K562 (cell line): ENCODE results near the gene CCDC33. TPM values are rescaled to one million over a fixed set of nuclear protein-coding genes. Genes with fewer than 3 reads are reported as not detected.
A peak's percentile ranks its signal among the peaks of the same experiment; 100 is the strongest.

ENCODE experiments used
- ATAC-seq: fragments of 200-7000 bp; cut with Tn5 transposase; 3 replicates; pipeline ENCODE4 v1.9.1; 2020; ENCODE audit warnings: moderate library complexity
- BruUV-seq: library from RNA; stranded (reverse); fragments of 400-500 nt; replicated peaks from 2 replicates; lab custom pipeline; 2021; lab: Mats Ljungman, UMichigan
- CTCF ChIA-PET: fragments of 300-600 bp; formaldehyde crosslinking; extraction: SDS; loops from one replicate; lab custom pipeline; 2021; ENCODE audit warnings: low intra/inter-chr PET ratio; lab: Yijun Ruan, JAX
- POLR2A ChIA-PET: fragments of 300-600, 350-650 bp; sonication (Branson Sonifier 250); formaldehyde crosslinking; extraction: SDS; loops from one replicate; lab custom pipeline; 2021; ENCODE audit warnings: antibody characterized with exemption, inconsistent platforms; lab: Yijun Ruan, JAX
- DNase-seq, 4 experiments: peaks; one replicate each; pipeline versions ENCODE4 v3.0.0 to v3.0.0-alpha.2; 2011 to 2018; ENCODE audit warnings: low spot score in 3 of 4, mixed read lengths in 3 of 4; ENCODE audit errors: extremely low read depth in 1 of 4
- FAIRE-seq: peaks from 2 replicates; lab custom pipeline; 2011; peaks lifted over from hg19 to GRCh38; lab: Jason Lieb, UNC
- H2AFZ ChIP-seq: 2 replicates; pipeline ENCODE4 v1.6.0; 2011; ENCODE audit warnings: low read depth, low read length, control low read depth, inconsistent platforms
- H3K27ac ChIP-seq: fragments of 200-600 bp; 3 replicates; pipeline ENCODE4 v1.8.0; 2011; ENCODE audit warnings: low read depth, mild to moderate bottlenecking, control low read depth, inconsistent platforms, low read length, moderate library complexity, mixed read lengths; ENCODE audit errors: extremely low read depth
- H3K27me3 ChIP-seq, 2 experiments: fragments of 300-600 bp in 1 of 2; 2 replicates in 1 of 2; 3 replicates in 1 of 2; pipeline versions ENCODE4 v1.6.0 to v1.8.0; 2011; ENCODE audit warnings: inconsistent platforms in 2 of 2, low read length in 2 of 2, mild to moderate bottlenecking in 1 of 2, mixed read lengths in 1 of 2, moderate library complexity in 1 of 2; ENCODE audit not compliant: control insufficient read depth in 2 of 2, insufficient read depth in 2 of 2
- H3K36me3 ChIP-seq: fragments of 300-600 bp; 3 replicates; pipeline ENCODE4 v1.8.0; 2011; ENCODE audit warnings: mild to moderate bottlenecking, low read length, inconsistent platforms; ENCODE audit not compliant: control insufficient read depth, insufficient read depth
- H3K4me1 ChIP-seq, 2 experiments: fragments of 200-600 bp in 1 of 2; replicated peaks in 1 of 2; 2 replicates in 1 of 2; 3 replicates in 1 of 2; pipeline versions ENCODE4 v1.5.1 to v1.8.0; 2011; ENCODE audit warnings: inconsistent platforms in 2 of 2, low read length in 2 of 2, mild to moderate bottlenecking in 1 of 2, mixed read lengths in 1 of 2, moderate library complexity in 1 of 2; ENCODE audit not compliant: control insufficient read depth in 2 of 2, insufficient read depth in 2 of 2
- H3K4me2 ChIP-seq: 2 replicates; pipeline ENCODE4 v1.6.1; 2011; ENCODE audit warnings: low read length, control low read depth, inconsistent platforms, mixed read lengths; ENCODE audit not compliant: insufficient read depth
- H3K4me3 ChIP-seq: fragments of 200-600 bp; sonication (generic), shearing (Covaris generic); 2 replicates; pipeline ENCODE4 v1.5.1; 2016; ENCODE audit warnings: control low read depth, inconsistent platforms
- H3K79me2 ChIP-seq: fragments of 200-600 bp; 3 replicates; pipeline ENCODE4 v1.8.0; 2011; ENCODE audit warnings: low read length, inconsistent platforms; ENCODE audit not compliant: control insufficient read depth, insufficient read depth
- H3K9ac ChIP-seq, 2 experiments: 2 replicates each; pipeline versions ENCODE4 v1.6.0 to v1.6.1; 2011; ENCODE audit warnings: low read depth in 2 of 2, low read length in 2 of 2, control low read depth in 1 of 2, inconsistent platforms in 1 of 2, mild to moderate bottlenecking in 1 of 2, mixed read lengths in 1 of 2; ENCODE audit not compliant: insufficient read depth in 1 of 2
- H3K9me1 ChIP-seq: one replicate; pipeline ENCODE4 v1.6.0; 2011; ENCODE audit warnings: inconsistent platforms, mild to moderate bottlenecking, low read length, moderate library complexity; ENCODE audit not compliant: control insufficient read depth, insufficient read depth
- H3K9me3 ChIP-seq: replicated peaks from 2 replicates; pipeline ENCODE4 v1.5.1; 2011; ENCODE audit warnings: low read depth, low read length, inconsistent platforms; ENCODE audit not compliant: control insufficient read depth, insufficient read depth
- H4K20me1 ChIP-seq: replicated peaks from 2 replicates; pipeline ENCODE4 v1.6.1; 2011; ENCODE audit warnings: low read length, inconsistent platforms, mixed read lengths; ENCODE audit not compliant: control insufficient read depth, insufficient read depth
- NR2C2 ChIP-seq, 2 experiments: fragments of 200-800 bp in 1 of 2; sonication (Bioruptor generic) in 1 of 2; sonication (generic) in 1 of 2; formaldehyde crosslinking in 1 of 2; IDR thresholded peaks; 2 replicates each; pipeline versions ENCODE4 v1.6.1 to v1.8.0; 2016 to 2022; ENCODE audit warnings: mild to moderate bottlenecking in 1 of 2, missing compliant biosample characterization in 1 of 2, missing genetic modification characterization in 1 of 2, missing genetic modification reagents in 1 of 2
- WGBS: fragments of 100-300 bp; shearing (Covaris generic); methylation state at CpG from one replicate; pipeline ENCODE4 v1.1.6; 2016; ENCODE audit warnings: low coverage, mixed read lengths; ENCODE audit not compliant: insufficient coverage; ENCODE audit errors: missing lambda C conversion rate; 5-methylcytosine and 5-hydroxymethylcytosine counted together
- in situ Hi-C: fragments of 300-500 bp; cut with MboI; formaldehyde crosslinking; loops from 4 replicates; pipeline ENCODE4 v1.15.0; 2018; ENCODE audit warnings: inconsistent platforms, mixed read lengths
- intact Hi-C: fragments of 100-400 bp; cut with micrococcal nuclease; formaldehyde crosslinking; loops from 2 replicates; pipeline ENCODE4 v1.14.2; 2022
- polyA plus RNA-seq, 8 experiments: library from polyadenylated mRNA; depleted of rRNA in 4 of 8; stranded (reverse) in 5 of 8; unstranded in 3 of 8; fragments of >200 nt; fragmentation: Nextera tagmentation in 2 of 8; fragmentation: Illumina TruSeq in 1 of 8; extraction: Ambion mirVana in 2 of 8; extraction: Trizol in 1 of 8; gene quantifications; 2 replicates each; pipeline versions ENCODE4 v1.2.1 to v1.2.3, GENCODE V29; 2011 to 2014; ENCODE audit warnings: inconsistent platforms in 1 of 8, missing spikeins in 1 of 8
- total RNA-seq, 7 experiments: library from RNA; depleted of rRNA in 6 of 7; stranded (reverse); fragments of >200 nt in 6 of 7; fragmentation: Illumina TruSeq in 2 of 7; extraction: Trizol in 2 of 7; gene quantifications; 2 replicates each; pipeline versions ENCODE4 v1.2.1 to v1.2.3, GENCODE V29; 2011 to 2021; ENCODE audit warnings: low replicate concordance in 1 of 7
- TF ChIP-seq, protein P1 (sequence below): fragments of 200-600 bp; sonication (generic); IDR thresholded peaks from one replicate; pipeline ENCODE4 v1.6.1; 2012; ENCODE audit warnings: mild to moderate bottlenecking, low read depth, low read length, inconsistent platforms
- TF ChIP-seq, protein P2 (sequence below), 2 experiments: fragments of 250-450 bp in 1 of 2; fragments of 450-650 bp in 1 of 2; sonication (Bioruptor Pico) in 1 of 2; IDR thresholded peaks; 2 replicates each; pipeline versions ENCODE4 v1.6.1 to v1.8.0; 2016 to 2021; ENCODE audit warnings: mild to moderate bottlenecking in 2 of 2, moderate library complexity in 2 of 2, missing compliant biosample characterization in 1 of 2, missing genetic modification characterization in 1 of 2

The CCDC33 gene
- total and polyA plus RNA-seq, 9 of the 15 experiments (the other 6 are each of a cell fraction or from before 2014, with no cell fraction given): 0.08 to 1.1 (median 0.15) TPM; not detected in 4

DNA sequence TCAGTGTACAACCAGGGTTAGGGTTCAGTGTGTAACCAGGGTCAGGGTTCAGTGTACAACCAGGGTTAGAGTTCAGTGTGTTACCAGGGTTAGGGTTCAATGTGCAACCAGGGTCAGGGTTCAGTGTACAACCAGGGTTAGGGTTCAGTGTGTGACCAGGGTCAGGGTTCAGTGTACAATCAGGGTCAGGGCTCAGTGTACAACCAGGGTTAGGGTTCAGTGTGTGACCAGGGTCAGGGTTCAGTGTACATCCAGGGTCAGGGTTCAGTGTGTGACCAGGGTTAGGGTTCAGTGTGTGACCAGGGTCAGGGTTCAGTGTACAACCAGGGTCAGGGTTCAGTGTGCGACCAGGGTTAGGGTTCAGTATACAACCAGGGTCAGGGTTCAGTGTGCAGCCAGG is 98.0 kb downstream of the CCDC33 start:
- H3K4me1 ChIP-seq: no peaks in the 10 kb centered on the region
- in situ Hi-C loops: loop anchor here (25.0 kb wide), 1 partner anchor 953 kb away; the partner anchor contains the start of gene GOLGA6D
- intact Hi-C loops: no loop called here
- no peak overlapping the region for H3K9ac ChIP-seq
- TF ChIP-seq, protein P1, sequence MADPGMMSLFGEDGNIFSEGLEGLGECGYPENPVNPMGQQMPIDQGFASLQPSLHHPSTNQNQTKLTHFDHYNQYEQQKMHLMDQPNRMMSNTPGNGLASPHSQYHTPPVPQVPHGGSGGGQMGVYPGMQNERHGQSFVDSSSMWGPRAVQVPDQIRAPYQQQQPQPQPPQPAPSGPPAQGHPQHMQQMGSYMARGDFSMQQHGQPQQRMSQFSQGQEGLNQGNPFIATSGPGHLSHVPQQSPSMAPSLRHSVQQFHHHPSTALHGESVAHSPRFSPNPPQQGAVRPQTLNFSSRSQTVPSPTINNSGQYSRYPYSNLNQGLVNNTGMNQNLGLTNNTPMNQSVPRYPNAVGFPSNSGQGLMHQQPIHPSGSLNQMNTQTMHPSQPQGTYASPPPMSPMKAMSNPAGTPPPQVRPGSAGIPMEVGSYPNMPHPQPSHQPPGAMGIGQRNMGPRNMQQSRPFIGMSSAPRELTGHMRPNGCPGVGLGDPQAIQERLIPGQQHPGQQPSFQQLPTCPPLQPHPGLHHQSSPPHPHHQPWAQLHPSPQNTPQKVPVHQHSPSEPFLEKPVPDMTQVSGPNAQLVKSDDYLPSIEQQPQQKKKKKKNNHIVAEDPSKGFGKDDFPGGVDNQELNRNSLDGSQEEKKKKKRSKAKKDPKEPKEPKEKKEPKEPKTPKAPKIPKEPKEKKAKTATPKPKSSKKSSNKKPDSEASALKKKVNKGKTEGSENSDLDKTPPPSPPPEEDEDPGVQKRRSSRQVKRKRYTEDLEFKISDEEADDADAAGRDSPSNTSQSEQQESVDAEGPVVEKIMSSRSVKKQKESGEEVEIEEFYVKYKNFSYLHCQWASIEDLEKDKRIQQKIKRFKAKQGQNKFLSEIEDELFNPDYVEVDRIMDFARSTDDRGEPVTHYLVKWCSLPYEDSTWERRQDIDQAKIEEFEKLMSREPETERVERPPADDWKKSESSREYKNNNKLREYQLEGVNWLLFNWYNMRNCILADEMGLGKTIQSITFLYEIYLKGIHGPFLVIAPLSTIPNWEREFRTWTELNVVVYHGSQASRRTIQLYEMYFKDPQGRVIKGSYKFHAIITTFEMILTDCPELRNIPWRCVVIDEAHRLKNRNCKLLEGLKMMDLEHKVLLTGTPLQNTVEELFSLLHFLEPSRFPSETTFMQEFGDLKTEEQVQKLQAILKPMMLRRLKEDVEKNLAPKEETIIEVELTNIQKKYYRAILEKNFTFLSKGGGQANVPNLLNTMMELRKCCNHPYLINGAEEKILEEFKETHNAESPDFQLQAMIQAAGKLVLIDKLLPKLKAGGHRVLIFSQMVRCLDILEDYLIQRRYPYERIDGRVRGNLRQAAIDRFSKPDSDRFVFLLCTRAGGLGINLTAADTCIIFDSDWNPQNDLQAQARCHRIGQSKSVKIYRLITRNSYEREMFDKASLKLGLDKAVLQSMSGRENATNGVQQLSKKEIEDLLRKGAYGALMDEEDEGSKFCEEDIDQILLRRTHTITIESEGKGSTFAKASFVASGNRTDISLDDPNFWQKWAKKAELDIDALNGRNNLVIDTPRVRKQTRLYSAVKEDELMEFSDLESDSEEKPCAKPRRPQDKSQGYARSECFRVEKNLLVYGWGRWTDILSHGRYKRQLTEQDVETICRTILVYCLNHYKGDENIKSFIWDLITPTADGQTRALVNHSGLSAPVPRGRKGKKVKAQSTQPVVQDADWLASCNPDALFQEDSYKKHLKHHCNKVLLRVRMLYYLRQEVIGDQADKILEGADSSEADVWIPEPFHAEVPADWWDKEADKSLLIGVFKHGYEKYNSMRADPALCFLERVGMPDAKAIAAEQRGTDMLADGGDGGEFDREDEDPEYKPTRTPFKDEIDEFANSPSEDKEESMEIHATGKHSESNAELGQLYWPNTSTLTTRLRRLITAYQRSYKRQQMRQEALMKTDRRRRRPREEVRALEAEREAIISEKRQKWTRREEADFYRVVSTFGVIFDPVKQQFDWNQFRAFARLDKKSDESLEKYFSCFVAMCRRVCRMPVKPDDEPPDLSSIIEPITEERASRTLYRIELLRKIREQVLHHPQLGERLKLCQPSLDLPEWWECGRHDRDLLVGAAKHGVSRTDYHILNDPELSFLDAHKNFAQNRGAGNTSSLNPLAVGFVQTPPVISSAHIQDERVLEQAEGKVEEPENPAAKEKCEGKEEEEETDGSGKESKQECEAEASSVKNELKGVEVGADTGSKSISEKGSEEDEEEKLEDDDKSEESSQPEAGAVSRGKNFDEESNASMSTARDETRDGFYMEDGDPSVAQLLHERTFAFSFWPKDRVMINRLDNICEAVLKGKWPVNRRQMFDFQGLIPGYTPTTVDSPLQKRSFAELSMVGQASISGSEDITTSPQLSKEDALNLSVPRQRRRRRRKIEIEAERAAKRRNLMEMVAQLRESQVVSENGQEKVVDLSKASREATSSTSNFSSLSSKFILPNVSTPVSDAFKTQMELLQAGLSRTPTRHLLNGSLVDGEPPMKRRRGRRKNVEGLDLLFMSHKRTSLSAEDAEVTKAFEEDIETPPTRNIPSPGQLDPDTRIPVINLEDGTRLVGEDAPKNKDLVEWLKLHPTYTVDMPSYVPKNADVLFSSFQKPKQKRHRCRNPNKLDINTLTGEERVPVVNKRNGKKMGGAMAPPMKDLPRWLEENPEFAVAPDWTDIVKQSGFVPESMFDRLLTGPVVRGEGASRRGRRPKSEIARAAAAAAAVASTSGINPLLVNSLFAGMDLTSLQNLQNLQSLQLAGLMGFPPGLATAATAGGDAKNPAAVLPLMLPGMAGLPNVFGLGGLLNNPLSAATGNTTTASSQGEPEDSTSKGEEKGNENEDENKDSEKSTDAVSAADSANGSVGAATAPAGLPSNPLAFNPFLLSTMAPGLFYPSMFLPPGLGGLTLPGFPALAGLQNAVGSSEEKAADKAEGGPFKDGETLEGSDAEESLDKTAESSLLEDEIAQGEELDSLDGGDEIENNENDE: no peak
- TF ChIP-seq, protein P2, sequence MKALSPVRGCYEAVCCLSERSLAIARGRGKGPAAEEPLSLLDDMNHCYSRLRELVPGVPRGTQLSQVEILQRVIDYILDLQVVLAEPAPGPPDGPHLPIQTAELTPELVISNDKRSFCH (CRISPR knock-in tag; IDR thresholded peaks at IDR 0.05): no peak
- TF ChIP-seq, protein P2 (tag; IDR thresholded peaks at IDR 0.05): no peak
- TF ChIP-seq NR2C2 (CRISPR knock-in tag; IDR thresholded peaks at IDR 0.05) (no peak), NR2C2 (tag; IDR thresholded peaks at IDR 0.05) (0 out of 2 replicates have a peak, but pooled peaks have one; percentile 14)
- no peak overlapping the region for H2AFZ ChIP-seq
- ChIA-PET CTCF (no interaction called here), POLR2A (no interaction called here)
- H4K20me1 ChIP-seq: peaks cover 8% of the 10 kb centered on the region
- H3K27ac ChIP-seq: no peak overlapping the region
- 0% methylated on average over 1 of the region's 1 CpG for WGBS
- no peak overlapping the region for H3K4me2 ChIP-seq
- FAIRE-seq (no peak), ATAC-seq (no peak), DNase-seq (no peak)
- H3K9me3 ChIP-seq: no peaks in the 10 kb centered on the region
- no peak overlapping the region for H3K4me3 ChIP-seq
- no TSS peak for BruUV-seq
- H3K9me1 ChIP-seq: peaks cover 2% of the 10 kb centered on the region
- H3K36me3 ChIP-seq: no peaks in the 10 kb centered on the region
- peaks cover 16 to 79% of the 10 kb centered on the region in 2 experiments; a peak in 4 of 5 replicates for H3K27me3 ChIP-seq
- H3K79me2 ChIP-seq: no peaks in the 10 kb centered on the region
